A549 (cell line): Measurements from ENCODE around the gene UTY.

Source experiments
- CHD2 ChIP-seq: fragments of 150-350 bp; IDR thresholded peaks from 2 replicates; pipeline ENCODE4 v1.6.1; 2014; ENCODE audit warnings: low read length; ENCODE audit not compliant: partially characterized antibody
- ESRRA ChIP-seq: fragments of 150-350 bp; IDR thresholded peaks from 2 replicates; pipeline ENCODE4 v1.6.1; 2014; ENCODE audit warnings: mild to moderate bottlenecking, low read length, borderline replicate concordance
- HOXA7 ChIP-seq: fragments of 250-450 bp; sonication (Bioruptor Pico); IDR thresholded peaks from 2 replicates; pipeline ENCODE4 v1.5.0; 2020; ENCODE audit warnings: mild to moderate bottlenecking, moderate library complexity
- HOXB5 ChIP-seq: fragments of 250-450 bp; sonication (Bioruptor Pico); IDR thresholded peaks from 2 replicates; pipeline ENCODE4 v1.5.0; 2020; ENCODE audit warnings: mild to moderate bottlenecking, moderate library complexity
- MAZ ChIP-seq: fragments of 150-350 bp; IDR thresholded peaks from 2 replicates; pipeline ENCODE4 v1.6.1; 2014; ENCODE audit warnings: antibody characterized with exemption, low read depth, low read length, borderline replicate concordance
- MYC ChIP-seq: IDR thresholded peaks from 2 replicates; pipeline ENCODE4 v1.6.1; 2012; ENCODE audit warnings: mild to moderate bottlenecking, inconsistent platforms, low read length, improper control_type of control experiment, borderline replicate concordance
- POLR2A ChIP-seq: IDR thresholded peaks from 2 replicates; pipeline ENCODE4 v1.6.1; 2012; ENCODE audit warnings: mild to moderate bottlenecking, low read length
- RFX5 ChIP-seq: fragments of 450-650 bp; IDR thresholded peaks from 2 replicates; pipeline ENCODE4 v1.7.1; 2014; ENCODE audit warnings: antibody characterized with exemption, mild to moderate bottlenecking, moderate library complexity
- RNF2 ChIP-seq: fragments of 200-600 bp; sonication (generic); IDR thresholded peaks from 2 replicates; pipeline ENCODE4 v1.6.1; 2016; ENCODE audit warnings: low read depth, mild to moderate bottlenecking, antibody characterized with exemption, moderate library complexity, borderline replicate concordance
- SMC3 ChIP-seq: fragments of >200 bp; sonication (Bioruptor Twin); formaldehyde crosslinking; IDR thresholded peaks from 3 replicates; pipeline ENCODE4 v1.6.1; 2018; ENCODE audit warnings: inconsistent platforms
- ZFP36 ChIP-seq: fragments of 450-650 bp; IDR thresholded peaks from 2 replicates; pipeline ENCODE4 v1.6.1; 2014; ENCODE audit warnings: borderline replicate concordance; ENCODE audit not compliant: partially characterized antibody
- TF ChIP-seq, protein P1 (sequence below): fragments of >200 bp; sonication (Bioruptor Twin); formaldehyde crosslinking; IDR thresholded peaks from 3 replicates; pipeline ENCODE4 v1.5.1; 2016
- TF ChIP-seq, protein P2 (sequence below): IDR thresholded peaks from 2 replicates; pipeline ENCODE4 v1.6.1; 2012

DNA sequence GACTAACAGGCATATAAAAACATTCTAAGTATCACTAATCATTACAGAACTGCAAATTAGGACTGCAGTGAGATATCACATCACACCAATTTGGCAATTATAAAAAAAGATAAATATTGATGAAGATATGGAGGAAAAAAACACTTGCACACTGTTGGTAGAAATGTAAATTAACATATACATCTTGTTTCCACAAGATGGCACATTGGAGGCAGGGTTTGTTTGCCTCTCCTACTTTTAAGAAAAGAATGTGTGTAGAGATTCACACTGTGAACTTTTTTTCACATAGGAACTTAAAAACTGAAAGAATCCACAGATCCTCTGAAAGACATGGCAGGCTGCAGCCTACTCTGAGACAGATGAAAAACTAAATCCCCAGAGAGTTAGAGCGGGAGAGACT, 21.4 kb upstream of the UTY start:
- TF ChIP-seq ESRRA (no peak), POLR2A (no peak), RNF2 (no peak), ZFP36 (no peak), RFX5 (no peak), CHD2 (no peak), HOXB5 (CRISPR knock-in tag) (no peak), SMC3 (no peak), HOXA7 (no peak), MAZ (no peak), MYC (no peak)
- TF ChIP-seq, protein P1, sequence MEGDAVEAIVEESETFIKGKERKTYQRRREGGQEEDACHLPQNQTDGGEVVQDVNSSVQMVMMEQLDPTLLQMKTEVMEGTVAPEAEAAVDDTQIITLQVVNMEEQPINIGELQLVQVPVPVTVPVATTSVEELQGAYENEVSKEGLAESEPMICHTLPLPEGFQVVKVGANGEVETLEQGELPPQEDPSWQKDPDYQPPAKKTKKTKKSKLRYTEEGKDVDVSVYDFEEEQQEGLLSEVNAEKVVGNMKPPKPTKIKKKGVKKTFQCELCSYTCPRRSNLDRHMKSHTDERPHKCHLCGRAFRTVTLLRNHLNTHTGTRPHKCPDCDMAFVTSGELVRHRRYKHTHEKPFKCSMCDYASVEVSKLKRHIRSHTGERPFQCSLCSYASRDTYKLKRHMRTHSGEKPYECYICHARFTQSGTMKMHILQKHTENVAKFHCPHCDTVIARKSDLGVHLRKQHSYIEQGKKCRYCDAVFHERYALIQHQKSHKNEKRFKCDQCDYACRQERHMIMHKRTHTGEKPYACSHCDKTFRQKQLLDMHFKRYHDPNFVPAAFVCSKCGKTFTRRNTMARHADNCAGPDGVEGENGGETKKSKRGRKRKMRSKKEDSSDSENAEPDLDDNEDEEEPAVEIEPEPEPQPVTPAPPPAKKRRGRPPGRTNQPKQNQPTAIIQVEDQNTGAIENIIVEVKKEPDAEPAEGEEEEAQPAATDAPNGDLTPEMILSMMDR, result no peak
- TF ChIP-seq, protein P2, sequence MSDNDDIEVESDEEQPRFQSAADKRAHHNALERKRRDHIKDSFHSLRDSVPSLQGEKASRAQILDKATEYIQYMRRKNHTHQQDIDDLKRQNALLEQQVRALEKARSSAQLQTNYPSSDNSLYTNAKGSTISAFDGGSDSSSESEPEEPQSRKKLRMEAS, result no peak
